GM21529 (cell line): Measurements from ENCODE around the gene NPIPB6.

Source experiments
- ATAC-seq: cut with Tn5 transposase; IDR thresholded peaks from one replicate; pipeline ENCODE4 v1.9.1; 2021; ENCODE audit not compliant: unreplicated experiment

Gene NPIPB6

GRCh38 chr16:28300327-28300726 lies 63.0 kb downstream of the NPIPB6 start:
- no peak for ATAC-seq

DNA sequence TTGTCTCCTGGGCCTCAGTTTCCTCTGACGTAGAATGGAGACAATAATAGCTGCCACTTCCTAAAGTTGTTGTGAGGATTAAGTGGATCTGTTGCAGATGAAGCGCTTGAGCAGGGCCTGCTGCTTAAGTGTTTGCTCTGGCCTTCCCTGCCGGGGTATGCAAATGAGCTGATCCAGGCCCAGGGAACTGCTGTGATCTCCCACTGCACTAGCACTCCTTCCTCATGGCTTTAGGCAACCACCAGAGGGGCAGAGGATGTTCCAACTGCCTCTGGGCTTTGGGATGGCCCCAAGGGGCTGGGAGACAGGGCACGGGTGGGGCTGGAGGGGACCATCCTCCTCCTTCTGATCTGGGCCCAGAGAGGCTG lies 64.8 kb downstream of the NPIPB6 start:
- no peak for ATAC-seq

DNA sequence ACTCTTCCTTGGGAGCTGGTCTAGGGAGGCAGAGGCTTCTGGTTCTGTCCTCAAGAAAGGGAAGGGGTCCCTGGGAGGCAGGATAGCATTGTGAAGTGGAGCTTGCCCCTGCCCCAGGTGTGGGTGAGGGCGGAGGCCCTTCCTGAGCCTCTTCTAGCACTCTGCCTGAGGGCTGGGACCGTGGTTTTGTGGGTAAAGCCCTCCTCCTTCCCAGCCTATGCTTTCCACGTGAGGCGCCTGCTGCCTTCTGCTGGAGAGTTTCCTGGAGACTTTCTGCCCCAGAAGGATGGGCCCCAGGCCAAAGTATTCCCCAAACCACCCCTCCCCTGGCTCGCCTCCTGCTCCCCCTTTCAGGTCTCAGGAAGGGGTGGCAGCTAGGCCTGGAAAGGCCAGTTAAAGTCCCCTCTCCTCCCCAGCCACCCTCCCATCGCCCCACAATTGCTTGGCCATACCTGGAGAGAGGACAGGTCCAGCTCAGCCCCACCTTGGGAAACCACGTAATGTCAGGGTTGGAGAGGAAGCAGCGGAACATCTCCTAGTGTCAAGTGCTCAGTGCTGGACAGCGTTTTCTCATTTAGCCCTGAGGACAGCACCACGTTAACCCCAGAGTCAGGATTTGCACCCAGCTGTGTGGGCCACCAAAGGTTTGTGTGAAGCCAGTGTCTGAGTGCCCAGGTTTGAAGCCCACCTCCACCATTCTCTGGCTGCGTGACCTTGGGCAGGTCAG lies 65.4 kb downstream of the NPIPB6 start:
- no peak for ATAC-seq

- ATAC-seq = no peak
Measured at GRCh38 chr16:28297308-28297707, 66.0 kb downstream of the NPIPB6 start.

- no peak for ATAC-seq
Measured at GRCh38 chr16:28295276-28295675, 68.0 kb downstream of the NPIPB6 start.

DNA sequence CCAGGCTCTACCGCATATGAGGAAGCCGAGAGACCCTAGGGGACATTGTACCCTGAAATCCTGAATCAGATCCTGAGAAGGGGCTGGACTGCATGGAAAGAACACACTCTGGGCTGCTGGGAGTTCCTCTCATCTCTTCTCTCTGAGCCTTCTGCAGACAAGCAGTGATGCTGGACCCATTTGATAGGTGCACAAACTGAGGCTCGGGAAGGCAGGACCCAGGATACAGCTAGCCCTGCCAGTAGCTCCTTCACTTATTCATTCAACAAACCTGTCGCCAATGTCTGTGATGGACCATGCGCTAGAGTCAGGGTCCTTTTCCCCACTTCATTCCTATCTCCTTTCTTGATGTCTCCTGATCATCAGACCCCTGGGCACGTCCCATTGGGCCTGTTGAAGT lies 69.1 kb downstream of the NPIPB6 start:
- no peak for ATAC-seq

GRCh38 chr16:28293601-28293960 lies 69.7 kb downstream of the NPIPB6 start:
- ATAC-seq = no peak

GRCh38 chr16:28292731-28293600 lies 70.3 kb downstream of the NPIPB6 start:
- ATAC-seq = no peak
